Right lobe of liver (tissue), 6 donors: ENCODE data around the gene DBF4B. TPM values are rescaled to one million over a fixed set of nuclear protein-coding genes. Genes with fewer than 3 reads are reported as not detected.
"Not testable (repeated sequence)": the region's sequence is repeated elsewhere in the genome, so short reads cannot be mapped to it uniquely, and the experiment has no call there.

Experiments used
- ATAC-seq, 4 donors: fragments of 200-7000 bp; cut with Tn5 transposase; one replicate each; pipeline ENCODE4 v1.9.1; 2020; ENCODE audit warnings: mild to moderate bottlenecking in 4 of 4, moderate library complexity in 4 of 4
- DNase-seq, 3 donors: peaks; one replicate each; pipeline ENCODE4 v3.0.0-alpha.2; 2020
- H3K27ac ChIP-seq, 3 donors: fragments of 200-600 bp; one replicate each; pipeline ENCODE4 v1.8.0; 2022
- H3K27me3 ChIP-seq, 2 donors: fragments of 200-600 bp; one replicate each; pipeline ENCODE4 v1.8.0; 2022
- H3K36me3 ChIP-seq, 4 donors: fragments of 200-600 bp; sonication (generic) in 1 of 4; one replicate each; pipeline versions ENCODE4 v1.5.1 to v1.8.0; 2017 to 2022; ENCODE audit warnings: control low read depth in 1 of 4
- H3K4me1 ChIP-seq, 4 donors: fragments of 200-600 bp; sonication (generic) in 1 of 4; one replicate each; pipeline versions ENCODE4 v1.5.1 to v1.8.0; 2017 to 2022; ENCODE audit warnings: control low read depth in 1 of 4
- H3K4me3 ChIP-seq, 3 donors: fragments of 200-600 bp; one replicate each; pipeline ENCODE4 v1.8.0; 2022
- H3K9me3 ChIP-seq, 4 donors: fragments of 200-600 bp; sonication (generic) in 1 of 4; one replicate each; pipeline versions ENCODE4 v1.5.1 to v1.8.0; 2017 to 2022; ENCODE audit warnings: control low read depth in 1 of 4
- CTCF ChIP-seq, 4 donors: fragments of 200-600 bp in 3 of 4; fragments of 450-650 bp in 1 of 4; IDR thresholded peaks; one replicate each; pipeline versions ENCODE4 v1.5.1 to v1.8.0; 2016 to 2022; ENCODE audit warnings: antibody characterized with exemption in 4 of 4, mild to moderate bottlenecking in 2 of 4
- POLR2A ChIP-seq: fragments of 450-650 bp; IDR thresholded peaks from one replicate; pipeline ENCODE4 v1.6.1; 2017; ENCODE audit warnings: antibody characterized with exemption, mild to moderate bottlenecking
- WGBS: methylation state at CpG from one replicate; pipeline ENCODE4 v1.1.6; 2018; ENCODE audit warnings: low coverage, low lambda C conversion rate; ENCODE audit not compliant: insufficient coverage; ENCODE audit errors: missing lambda C conversion rate; 5-methylcytosine and 5-hydroxymethylcytosine counted together
- intact Hi-C, 2 donors: fragments of 100-400 bp; cut with DNase I; formaldehyde crosslinking; loops; one replicate each; pipeline versions ENCODE4 v1.11.2 to v1.14.1; 2022
- total RNA-seq, 6 experiments: library from RNA; depleted of rRNA in 2 of 6; stranded (reverse); fragments of >200 nt in 2 of 6; fragmentation: NEBNext Ultra II Directional in 3 of 6; extraction: Animal tissue kit (Norgen Biotek cat#: 25700) in 3 of 6; gene quantifications; one replicate each; pipeline versions ENCODE4 v1.1.0 to v1.2.4, GENCODE V29; 2016 to 2023
- donor health status: DM: no; HTN: yes; CAD: no.
- donor health status: DM: no; HTN: no; CAD: no.
- donor health status: DM: no; HTN: no; CAD: no.
- donor health status: DM: no; HTN: yes; CAD: no.
- donor health status: DM: no; HTN: yes; CAD: no.

The DBF4B gene
- total RNA-seq, 6 experiments from 2014 or later = 0.81 to 2.3 (median 1.7) TPM

- H3K4me1 ChIP-seq = no peaks in the 10 kb centered on the region
- ATAC-seq = no peak
- no peaks in the 10 kb centered on the region for H3K9me3 ChIP-seq
Observed at GRCh38 chr17:44666006-44666405, 42.5 kb upstream of the DBF4B start.

GRCh38 chr17:44672479-44673093, 35.9 kb upstream of the DBF4B start:
- intact Hi-C loops = no loop called here
- ATAC-seq (no peak), DNase-seq (no peak)
- Histone ChIP-seq H3K4me1 (no peaks in the 10 kb centered on the region), H3K4me3 (no peak overlapping the region), H3K27ac (no peak overlapping the region), H3K9me3 (no peaks in the 10 kb centered on the region), H3K27me3 (no peaks in the 10 kb centered on the region), H3K36me3 (peaks cover 0 to under 1% (median 0%) of the 10 kb centered on the region in 4 donors)
- TF ChIP-seq CTCF (IDR thresholded peaks at IDR 0.05) (peak; percentile 20 to 58 (median 54)), POLR2A (no peak)

More at GRCh38 chr17:44666006-44666405, 42.5 kb upstream of the DBF4B start:
- no peak for DNase-seq
- 81% methylated on average over 1 of the region's 1 CpG for WGBS
- Histone ChIP-seq H3K27ac (no peak overlapping the region), H3K27me3 (no peaks in the 10 kb centered on the region), H3K36me3 (no peaks in the 10 kb centered on the region), H3K4me3 (no peak overlapping the region)
- no peak for TF ChIP-seq CTCF (IDR thresholded peaks at IDR 0.05)
- no peak for TF ChIP-seq POLR2A
- intact Hi-C loops = no loop called here

- no peak overlapping the region for H3K4me3 ChIP-seq
- TF ChIP-seq CTCF (IDR thresholded peaks at IDR 0.05) = no peak
- no peak for TF ChIP-seq POLR2A
- 23% methylated on average over 2 of the region's 2 CpGs for WGBS
- H3K27me3 ChIP-seq = no peaks in the 10 kb centered on the region
- intact Hi-C loops = no loop called here
- no peak for DNase-seq
- no peak overlapping the region for H3K27ac ChIP-seq
- no peaks in the 10 kb centered on the region for H3K9me3 ChIP-seq
- H3K4me1 ChIP-seq = no peaks in the 10 kb centered on the region
- peaks cover 0 to 11% (median 0%) of the 10 kb centered on the region in 4 donors for H3K36me3 ChIP-seq
- no peak for ATAC-seq
Observed at GRCh38 chr17:44673893-44674292, 34.6 kb upstream of the DBF4B start.

GRCh38 chr17:44677136-44677535, 31.3 kb upstream of the DBF4B start:
- no peaks in the 10 kb centered on the region for H3K27me3 ChIP-seq
- H3K27ac ChIP-seq = no peak overlapping the region
- H3K36me3 ChIP-seq = peaks cover 0 to 31% (median 6%) of the 10 kb centered on the region in 4 donors
- H3K4me3 ChIP-seq = no peak overlapping the region
- WGBS = 100% methylated on average over 2 of the region's 2 CpGs
- H3K4me1 ChIP-seq = no peaks in the 10 kb centered on the region
- intact Hi-C loops = no loop called here
- no peaks in the 10 kb centered on the region for H3K9me3 ChIP-seq
- no peak for DNase-seq
- no peak for ATAC-seq
- no peak for TF ChIP-seq CTCF (IDR thresholded peaks at IDR 0.05)
- no peak for TF ChIP-seq POLR2A

GRCh38 chr17:44683303-44683702, 25.2 kb upstream of the DBF4B start:
- peaks cover 3 to 41% (median 10%) of the 10 kb centered on the region in 4 donors for H3K36me3 ChIP-seq
- WGBS = 63% methylated on average over 3 of the region's 4 CpGs
- ATAC-seq, DNase-seq, H3K27me3 ChIP-seq, H3K27ac ChIP-seq, H3K4me1 ChIP-seq, intact Hi-C loops, H3K9me3 ChIP-seq, H3K4me3 ChIP-seq: not testable (repeated sequence)
